HCT116 (cell line): ENCODE results near the gene YEATS4. TPM values are rescaled to one million over a fixed set of nuclear protein-coding genes. Genes with fewer than 3 reads are reported as not detected.

Experiments
- ATAC-seq: fragments of 200-7000 bp; cut with Tn5 transposase; 2 replicates; pipeline ENCODE4 v1.9.1; 2020; ENCODE audit warnings: mild to moderate bottlenecking, moderate library complexity
- BruUV-seq: library from RNA; stranded (reverse); fragments of 400-500 nt; replicated peaks from 2 replicates; lab custom pipeline; 2021; lab: Mats Ljungman, UMichigan
- CTCF ChIA-PET: fragments of 300-600 bp; sonication (Branson Sonifier 250); formaldehyde crosslinking; loops from one replicate; lab custom pipeline; 2021; ENCODE audit warnings: antibody characterized with exemption; lab: Charles Lee
- POLR2A ChIA-PET: fragments of 300-600, 350-600 bp; sonication (Branson Sonifier 250); formaldehyde crosslinking; loops from one replicate; lab custom pipeline; 2021; ENCODE audit warnings: antibody characterized with exemption; lab: Charles Lee
- RAD21 ChIA-PET, 2 experiments: fragments of 300-600 bp; sonication (Branson Sonifier 250); formaldehyde crosslinking; loops; one replicate each; lab custom pipeline; 2023; ENCODE audit warnings: low total read pairs in 2 of 2; ENCODE audit not compliant: uncharacterized antibody in 2 of 2, unreplicated experiment in 2 of 2, low non-redundant PET in 1 of 2; lab: Charles Lee
- DNase-seq: peaks from one replicate; pipeline ENCODE4 v3.0.0-alpha.2; 2010; ENCODE audit warnings: low read depth, low spot score
- H2AFZ ChIP-seq: fragments of 200-600 bp; shearing (Covaris generic), sonication (generic); 2 replicates; pipeline ENCODE4 v1.6.1; 2017; ENCODE audit warnings: low read depth, mixed run types, mixed read lengths, antibody characterized with exemption, low read length; ENCODE audit not compliant: poor library complexity, severe bottlenecking
- H3K27ac ChIP-seq: 2 replicates; pipeline ENCODE4 v1.5.1; 2012; ENCODE audit warnings: low read depth, low read length
- H3K27me3 ChIP-seq: fragments of 200-600 bp; sonication (generic); 2 replicates; pipeline ENCODE4 v1.6.1; 2016; ENCODE audit warnings: mixed run types, low read length, mixed read lengths; ENCODE audit not compliant: insufficient read depth
- H3K36me3 ChIP-seq, 2 experiments: fragments of 200-500 bp in 1 of 2; fragments of 200-600 bp in 1 of 2; sonication (Bioruptor generic) in 1 of 2; sonication (generic) in 1 of 2; 2 replicates each; pipeline versions ENCODE4 v1.5.1 to v1.6.1; 2014 to 2016; ENCODE audit warnings: low read length in 2 of 2, inconsistent platforms in 1 of 2, mixed read lengths in 1 of 2, mixed run types in 1 of 2; ENCODE audit not compliant: insufficient read depth in 2 of 2, control insufficient read depth in 1 of 2
- H3K4me1 ChIP-seq, 2 experiments: fragments of 200-600 bp in 1 of 2; sonication (generic) in 1 of 2; 2 replicates each; pipeline versions ENCODE4 v1.5.1 to v1.6.1; 2012 to 2017; ENCODE audit warnings: low read length in 2 of 2, inconsistent platforms in 1 of 2, mild to moderate bottlenecking in 1 of 2, mixed read lengths in 1 of 2, mixed run types in 1 of 2, moderate library complexity in 1 of 2; ENCODE audit not compliant: insufficient read depth in 2 of 2, control insufficient read depth in 1 of 2
- H3K4me2 ChIP-seq: fragments of 200-600 bp; sonication (generic); 2 replicates; pipeline ENCODE4 v1.6.1; 2017; ENCODE audit warnings: mixed run types, low read length, mixed read lengths
- H3K4me3 ChIP-seq, 2 experiments: fragments of 200-600 bp in 1 of 2; sonication (generic) in 1 of 2; replicated peaks in 1 of 2; 2 replicates each; pipeline ENCODE4 v1.5.1; 2011 to 2016; ENCODE audit warnings: low read length in 2 of 2, control low read depth in 1 of 2, low read depth in 1 of 2, mild to moderate bottlenecking in 1 of 2, mixed read lengths in 1 of 2, mixed run types in 1 of 2
- H3K79me2 ChIP-seq: fragments of 200-600 bp; sonication (generic); 2 replicates; pipeline ENCODE4 v1.6.1; 2017; ENCODE audit warnings: mild to moderate bottlenecking, mixed run types, low read length, moderate library complexity, mixed read lengths; ENCODE audit not compliant: insufficient read depth
- H3K9ac ChIP-seq: fragments of 200-600 bp; sonication (generic); 2 replicates; pipeline ENCODE4 v1.6.1; 2016; ENCODE audit warnings: low read length, mixed read lengths
- H3K9me2 ChIP-seq: fragments of 200-600 bp; sonication (generic), shearing (Covaris generic); 2 replicates; pipeline ENCODE4 v1.6.1; 2017; ENCODE audit warnings: mixed run types, mild to moderate bottlenecking, moderate library complexity; ENCODE audit not compliant: insufficient read depth
- H3K9me3 ChIP-seq, 2 experiments: fragments of 200-500 bp in 1 of 2; fragments of 200-600 bp in 1 of 2; sonication (Bioruptor generic) in 1 of 2; sonication (generic) in 1 of 2; 2 replicates each; pipeline ENCODE4 v1.6.1; 2014 to 2017; ENCODE audit warnings: low read length in 2 of 2, mixed read lengths in 2 of 2, inconsistent platforms in 1 of 2, low read depth in 1 of 2, mild to moderate bottlenecking in 1 of 2, mixed run types in 1 of 2, moderate library complexity in 1 of 2; ENCODE audit not compliant: control insufficient read depth in 1 of 2, insufficient read depth in 1 of 2
- H4K20me1 ChIP-seq: fragments of 200-600 bp; sonication (generic), shearing (Covaris generic); 2 replicates; pipeline ENCODE4 v1.6.1; 2017; ENCODE audit warnings: mixed run types, mild to moderate bottlenecking, moderate library complexity; ENCODE audit not compliant: insufficient read depth
- EZH2phosphoT487 ChIP-seq: fragments of 200-600 bp; IDR thresholded peaks from 2 replicates; pipeline ENCODE4 v1.6.1; 2018; ENCODE audit warnings: antibody characterized with exemption, borderline replicate concordance
- FOSL1 ChIP-seq: IDR thresholded peaks from 2 replicates; pipeline ENCODE4 v1.6.1; 2012; ENCODE audit warnings: low read depth
- JUND ChIP-seq: IDR thresholded peaks from 2 replicates; pipeline ENCODE4 v1.6.1; 2012
- POLR2AphosphoS5 ChIP-seq: IDR thresholded peaks from 2 replicates; pipeline ENCODE4 v1.6.1; 2011; ENCODE audit warnings: mild to moderate bottlenecking, low read depth, low read length, moderate library complexity
- SIN3A ChIP-seq: IDR thresholded peaks from 2 replicates; pipeline ENCODE4 v1.6.1; 2012; ENCODE audit warnings: low read depth
- SP1 ChIP-seq: IDR thresholded peaks from 2 replicates; pipeline ENCODE4 v1.6.1; 2012; ENCODE audit warnings: low read depth
- SRF ChIP-seq: IDR thresholded peaks from 2 replicates; pipeline ENCODE4 v1.6.1; 2012; ENCODE audit warnings: low read depth
- TCF7L2 ChIP-seq: IDR thresholded peaks from 2 replicates; pipeline ENCODE4 v1.7.0; 2011; ENCODE audit warnings: borderline replicate concordance, inconsistent platforms; ENCODE audit not compliant: insufficient read depth, insufficient read length; ENCODE audit errors: extremely low read depth
- YY1 ChIP-seq: IDR thresholded peaks from 2 replicates; pipeline ENCODE4 v1.6.1; 2011; ENCODE audit warnings: low read length, low read depth, moderate library complexity, mild to moderate bottlenecking; ENCODE audit not compliant: insufficient replicate concordance; ENCODE audit errors: extremely low read depth
- ZNF274 ChIP-seq: fragments of 200-500 bp; sonication (Bioruptor generic); IDR thresholded peaks from 2 replicates; pipeline ENCODE4 v1.6.1; 2014; ENCODE audit warnings: mild to moderate bottlenecking, low read depth, low read length, inconsistent platforms
- intact Hi-C: fragments of 100-400 bp; cut with micrococcal nuclease; formaldehyde crosslinking; loops from 2 replicates; pipeline ENCODE4 v1.10.0; 2022
- total RNA-seq: library from RNA; stranded (reverse); gene quantifications from one replicate; pipeline ENCODE4 v1.2.1, GENCODE V29; 2021; ENCODE audit not compliant: unreplicated experiment
- TF ChIP-seq, protein P1 (sequence below): IDR thresholded peaks from 2 replicates; pipeline ENCODE4 v1.6.1; 2011; ENCODE audit warnings: mild to moderate bottlenecking, low read length, moderate library complexity; ENCODE audit not compliant: insufficient replicate concordance; ENCODE audit errors: extremely low read depth
- TF ChIP-seq, protein P2 (sequence below), 3 experiments: fragments of 200-600 bp in 1 of 3; sonication (generic) in 1 of 3; IDR thresholded peaks in 2 of 3; conservative IDR thresholded peaks in 1 of 3; 2 replicates each; pipeline ENCODE4 v1.5.1; 2012 to 2017; ENCODE audit warnings: low read depth in 2 of 3, low read length in 2 of 3, antibody characterized with exemption in 1 of 3, borderline replicate concordance in 1 of 3, control low read depth in 1 of 3, mild to moderate bottlenecking in 1 of 3, mixed read lengths in 1 of 3, mixed run types in 1 of 3, moderate library complexity in 1 of 3; ENCODE audit not compliant: insufficient read depth in 1 of 3
- TF ChIP-seq, protein P3 (sequence below): IDR thresholded peaks from 2 replicates; pipeline ENCODE4 v1.6.1; 2012

YEATS4 gene
- total RNA-seq, 1 experiment from 2014 or later, result 32.0 TPM

DNA sequence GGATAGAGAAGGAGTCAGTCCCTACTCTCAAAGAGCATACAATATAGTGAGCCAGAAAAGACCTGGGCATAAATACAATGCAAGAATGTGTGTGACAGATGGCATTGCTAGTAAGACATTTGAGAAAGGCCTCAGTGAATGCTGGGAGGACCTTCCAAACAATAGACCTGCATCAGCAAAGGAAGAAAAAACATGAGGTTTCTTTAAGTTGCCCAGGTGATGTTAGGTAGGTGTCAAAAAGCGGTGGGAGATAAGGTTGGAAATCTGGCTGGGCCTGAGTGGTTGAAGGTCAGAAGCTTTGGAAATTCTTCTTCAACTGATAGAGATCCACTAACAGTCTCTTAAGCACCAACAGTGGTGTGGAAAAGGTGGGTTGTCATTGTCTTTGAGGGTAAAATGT lies 60.2 kb downstream of the YEATS4 start:
- TF ChIP-seq, protein P1, sequence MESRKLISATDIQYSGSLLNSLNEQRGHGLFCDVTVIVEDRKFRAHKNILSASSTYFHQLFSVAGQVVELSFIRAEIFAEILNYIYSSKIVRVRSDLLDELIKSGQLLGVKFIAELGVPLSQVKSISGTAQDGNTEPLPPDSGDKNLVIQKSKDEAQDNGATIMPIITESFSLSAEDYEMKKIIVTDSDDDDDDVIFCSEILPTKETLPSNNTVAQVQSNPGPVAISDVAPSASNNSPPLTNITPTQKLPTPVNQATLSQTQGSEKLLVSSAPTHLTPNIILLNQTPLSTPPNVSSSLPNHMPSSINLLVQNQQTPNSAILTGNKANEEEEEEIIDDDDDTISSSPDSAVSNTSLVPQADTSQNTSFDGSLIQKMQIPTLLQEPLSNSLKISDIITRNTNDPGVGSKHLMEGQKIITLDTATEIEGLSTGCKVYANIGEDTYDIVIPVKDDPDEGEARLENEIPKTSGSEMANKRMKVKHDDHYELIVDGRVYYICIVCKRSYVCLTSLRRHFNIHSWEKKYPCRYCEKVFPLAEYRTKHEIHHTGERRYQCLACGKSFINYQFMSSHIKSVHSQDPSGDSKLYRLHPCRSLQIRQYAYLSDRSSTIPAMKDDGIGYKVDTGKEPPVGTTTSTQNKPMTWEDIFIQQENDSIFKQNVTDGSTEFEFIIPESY, result no peak
- TF ChIP-seq SP1 (no peak), POLR2AphosphoS5 (no peak), SIN3A (no peak), FOSL1 (no peak)
- TF ChIP-seq, all 23 proteins: peak for 0
- H3K27me3 ChIP-seq, result no peaks in the 10 kb centered on the region
- H3K4me1 ChIP-seq, result no peaks in the 10 kb centered on the region
- no peaks in the 10 kb centered on the region for H3K36me3 ChIP-seq
- H3K79me2 ChIP-seq, result no peaks in the 10 kb centered on the region
- DNase-seq (no peak), ATAC-seq (no peak)
- POLR2A ChIA-PET, result no interaction called here
- H2AFZ ChIP-seq, result no peak overlapping the region
- no peaks in the 10 kb centered on the region for H3K9me3 ChIP-seq
- no peak overlapping the region for H3K27ac ChIP-seq
- intact Hi-C loops, result no loop called here
- H3K4me2 ChIP-seq, result no peak overlapping the region
- CTCF ChIA-PET, result no interaction called here
- BruUV-seq, result no TSS peak
- H3K4me3 ChIP-seq, result no peak overlapping the region
- RAD21 ChIA-PET, result no interaction called here
- H3K9ac ChIP-seq, result no peak overlapping the region
- H4K20me1 ChIP-seq, result no peaks in the 10 kb centered on the region
- H3K9me2 ChIP-seq, result no peaks in the 10 kb centered on the region

DNA sequence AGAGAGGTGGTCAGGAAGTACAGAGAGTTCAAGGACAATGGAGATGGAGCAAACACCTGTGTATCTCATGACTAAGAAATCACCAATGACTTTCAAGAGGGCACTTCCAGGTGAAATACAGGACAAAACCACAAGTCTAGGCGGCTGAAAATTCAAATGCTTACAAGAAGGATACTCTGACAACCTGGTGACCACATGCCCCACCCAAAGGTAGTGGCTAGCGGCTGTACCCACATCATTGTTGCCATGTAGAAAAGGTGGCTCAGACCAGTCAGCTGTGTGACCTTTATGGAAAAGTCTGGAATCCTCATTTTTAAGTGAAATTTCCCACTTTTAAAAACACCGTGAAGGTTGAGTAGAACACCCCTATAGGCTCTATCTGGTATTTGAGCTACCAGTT lies 62.0 kb downstream of the YEATS4 start:
- Histone ChIP-seq H3K79me2 (no peaks in the 10 kb centered on the region), H3K9me2 (no peaks in the 10 kb centered on the region), H3K36me3 (no peaks in the 10 kb centered on the region), H3K27me3 (no peaks in the 10 kb centered on the region), H3K9ac (no peak overlapping the region), H3K4me2 (no peak overlapping the region), H2AFZ (no peak overlapping the region), H3K4me1 (no peaks in the 10 kb centered on the region), H4K20me1 (no peaks in the 10 kb centered on the region), H3K4me3 (no peak overlapping the region), H3K9me3 (no peaks in the 10 kb centered on the region), H3K27ac (no peak overlapping the region)
- intact Hi-C loops, result no loop called here
- no peak for DNase-seq
- CTCF ChIA-PET, result no interaction called here
- no peak for ATAC-seq
- no TSS peak for BruUV-seq
- POLR2A ChIA-PET, result no interaction called here
- RAD21 ChIA-PET, result no interaction called here
- TF ChIP-seq FOSL1 (no peak), ZNF274 (no peak), SIN3A (no peak), SRF (no peak), YY1 (no peak), EZH2phosphoT487 (no peak), JUND (no peak), TCF7L2 (no peak)
- TF ChIP-seq, protein P2, sequence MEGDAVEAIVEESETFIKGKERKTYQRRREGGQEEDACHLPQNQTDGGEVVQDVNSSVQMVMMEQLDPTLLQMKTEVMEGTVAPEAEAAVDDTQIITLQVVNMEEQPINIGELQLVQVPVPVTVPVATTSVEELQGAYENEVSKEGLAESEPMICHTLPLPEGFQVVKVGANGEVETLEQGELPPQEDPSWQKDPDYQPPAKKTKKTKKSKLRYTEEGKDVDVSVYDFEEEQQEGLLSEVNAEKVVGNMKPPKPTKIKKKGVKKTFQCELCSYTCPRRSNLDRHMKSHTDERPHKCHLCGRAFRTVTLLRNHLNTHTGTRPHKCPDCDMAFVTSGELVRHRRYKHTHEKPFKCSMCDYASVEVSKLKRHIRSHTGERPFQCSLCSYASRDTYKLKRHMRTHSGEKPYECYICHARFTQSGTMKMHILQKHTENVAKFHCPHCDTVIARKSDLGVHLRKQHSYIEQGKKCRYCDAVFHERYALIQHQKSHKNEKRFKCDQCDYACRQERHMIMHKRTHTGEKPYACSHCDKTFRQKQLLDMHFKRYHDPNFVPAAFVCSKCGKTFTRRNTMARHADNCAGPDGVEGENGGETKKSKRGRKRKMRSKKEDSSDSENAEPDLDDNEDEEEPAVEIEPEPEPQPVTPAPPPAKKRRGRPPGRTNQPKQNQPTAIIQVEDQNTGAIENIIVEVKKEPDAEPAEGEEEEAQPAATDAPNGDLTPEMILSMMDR (IDR thresholded peaks at IDR 0.05 in 2 of 3, conservative IDR thresholded peaks at IDR 0.05 in 1 of 3; ENCODE audit: borderline replicate concordance in 1 of 3, insufficient read depth in 1 of 3, low read depth in 2 of 3, low read length in 2 of 3), result no peak
- TF ChIP-seq, protein P3, sequence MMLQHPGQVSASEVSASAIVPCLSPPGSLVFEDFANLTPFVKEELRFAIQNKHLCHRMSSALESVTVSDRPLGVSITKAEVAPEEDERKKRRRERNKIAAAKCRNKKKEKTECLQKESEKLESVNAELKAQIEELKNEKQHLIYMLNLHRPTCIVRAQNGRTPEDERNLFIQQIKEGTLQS, result no peak
